GM19193 (cell line): ENCODE measurements around the gene CYP27C1.

Experiments
- POLR2A ChIP-seq: IDR thresholded peaks from 4 replicates; pipeline ENCODE4 v1.6.1; 2011; ENCODE audit not compliant: insufficient read depth, insufficient read length; ENCODE audit errors: extremely low read depth

CYP27C1 gene

GRCh38 chr2:127226520-127227263, 6.6 kb upstream of the CYP27C1 start:
- no peak for TF ChIP-seq POLR2A

GRCh38 chr2:127226132-127226519, 6.0 kb upstream of the CYP27C1 start:
- no peak for TF ChIP-seq POLR2A

- TF ChIP-seq POLR2A = no peak
Observed at GRCh38 chr2:127225186-127225960, 5.3 kb upstream of the CYP27C1 start.

GRCh38 chr2:127220768-127221527, 849 bp upstream of the CYP27C1 start:
- no peak for TF ChIP-seq POLR2A

- TF ChIP-seq POLR2A = no peak
Observed at GRCh38 chr2:127219171-127220070, 678 bp downstream of the CYP27C1 start.

- TF ChIP-seq POLR2A = no peak
Observed at GRCh38 chr2:127218812-127219170, 1.3 kb downstream of the CYP27C1 start.

- TF ChIP-seq POLR2A = no peak
Observed at GRCh38 chr2:127217470-127218325, 2.4 kb downstream of the CYP27C1 start.

GRCh38 chr2:127216593-127216992, 3.5 kb downstream of the CYP27C1 start:
- TF ChIP-seq POLR2A = no peak

- TF ChIP-seq POLR2A = no peak
Observed at GRCh38 chr2:127216095-127216494, 4.0 kb downstream of the CYP27C1 start.

- no peak for TF ChIP-seq POLR2A
Observed at GRCh38 chr2:127208313-127208712, 11.8 kb downstream of the CYP27C1 start.

GRCh38 chr2:127205218-127206125, 14.6 kb downstream of the CYP27C1 start:
- no peak for TF ChIP-seq POLR2A

GRCh38 chr2:127201452-127201851, 18.6 kb downstream of the CYP27C1 start:
- no peak for TF ChIP-seq POLR2A

- no peak for TF ChIP-seq POLR2A
Observed at GRCh38 chr2:127200962-127201361, 19.1 kb downstream of the CYP27C1 start.
